Ramos (cell line): ENCODE results near the gene SEMA3C.

Experiments used
- in situ Hi-C: fragments of 300-500 bp; cut with MboI; formaldehyde crosslinking; loops from one replicate; pipeline ENCODE4 v1.14.3; 2022; ENCODE audit warnings: low sequenced_read_pairs; ENCODE audit not compliant: unreplicated experiment

Gene SEMA3C

DNA sequence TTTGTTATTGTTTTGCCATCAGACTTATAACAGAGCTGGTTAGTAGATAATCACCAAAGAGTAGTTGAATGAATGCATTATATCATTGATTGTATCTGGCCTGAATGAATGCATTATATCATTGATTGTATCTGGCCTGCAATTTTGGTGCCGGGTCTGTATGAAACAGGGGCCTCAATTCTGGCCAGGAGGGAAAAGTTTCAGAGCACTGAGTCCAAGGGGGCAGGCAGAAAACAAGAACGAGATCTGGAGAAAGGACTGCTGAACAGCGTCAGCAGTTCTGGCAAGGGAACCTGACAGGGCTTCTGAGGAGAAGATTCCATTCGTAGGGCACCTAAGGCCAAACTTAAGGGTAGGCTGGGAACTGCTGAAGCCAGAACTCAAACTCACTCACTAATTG, 128.0 kb downstream of the SEMA3C start:
- in situ Hi-C loops: no loop called here

GRCh38 chr7:80787721-80788120, 131.1 kb downstream of the SEMA3C start:
- in situ Hi-C loops: no loop called here

DNA sequence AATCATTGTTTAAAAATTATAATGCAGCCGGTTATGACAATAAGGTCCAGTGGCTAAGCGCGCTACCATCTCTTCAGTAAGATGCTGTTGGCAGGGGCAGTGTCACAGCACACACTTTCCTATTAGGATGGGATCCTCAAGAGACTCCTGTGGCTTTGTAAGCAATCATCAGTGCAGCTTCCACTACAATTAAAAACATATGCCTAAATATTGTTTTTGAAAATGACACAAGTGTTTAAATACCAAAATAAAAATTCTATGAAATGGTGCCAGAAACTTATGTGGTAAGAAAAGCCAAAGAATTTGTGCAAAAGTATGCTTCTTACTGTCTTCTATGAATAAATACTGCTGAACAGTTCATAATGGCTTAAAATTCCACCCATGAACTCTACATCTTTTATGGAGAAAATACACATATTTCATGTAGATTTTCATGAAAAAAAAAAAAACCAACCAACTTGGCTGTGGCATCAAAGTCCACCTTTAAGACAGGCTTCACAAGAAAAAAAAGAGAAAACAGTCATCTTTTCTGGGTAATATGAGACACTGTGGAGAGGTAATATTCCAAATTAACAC, 132.8 kb downstream of the SEMA3C start:
- in situ Hi-C loops: no loop called here

DNA sequence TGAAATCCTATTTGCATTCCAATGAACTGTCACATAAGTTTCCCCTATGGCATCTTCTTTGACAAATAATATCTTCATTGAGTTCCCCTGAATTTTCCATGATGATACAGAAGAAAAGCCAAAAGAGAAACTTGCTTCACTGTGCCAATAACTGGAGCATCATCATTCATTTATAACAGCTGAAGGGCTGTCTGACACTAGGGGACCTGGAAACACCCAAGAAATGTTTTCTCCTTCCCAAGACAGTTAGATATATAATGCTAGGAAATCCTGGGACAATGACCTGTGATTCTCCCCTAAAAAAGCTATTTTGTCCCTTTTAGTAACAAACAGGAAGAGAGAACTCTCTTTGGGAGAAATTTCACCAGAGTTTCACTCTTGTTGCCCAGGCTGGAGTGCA, 133.6 kb downstream of the SEMA3C start:
- in situ Hi-C loops: no loop called here

GRCh38 chr7:80783678-80784327, 135.0 kb downstream of the SEMA3C start:
- in situ Hi-C loops: no loop called here

- in situ Hi-C loops: no loop called here
Observed at GRCh38 chr7:80783186-80783677, 135.6 kb downstream of the SEMA3C start.

GRCh38 chr7:80781561-80781979, 137.3 kb downstream of the SEMA3C start:
- in situ Hi-C loops: no loop called here

GRCh38 chr7:80781146-80781545, 137.7 kb downstream of the SEMA3C start:
- in situ Hi-C loops: no loop called here

GRCh38 chr7:80779456-80779855, 139.4 kb downstream of the SEMA3C start:
- in situ Hi-C loops: no loop called here

GRCh38 chr7:80775897-80776296, 143.0 kb downstream of the SEMA3C start:
- in situ Hi-C loops: no loop called here

DNA sequence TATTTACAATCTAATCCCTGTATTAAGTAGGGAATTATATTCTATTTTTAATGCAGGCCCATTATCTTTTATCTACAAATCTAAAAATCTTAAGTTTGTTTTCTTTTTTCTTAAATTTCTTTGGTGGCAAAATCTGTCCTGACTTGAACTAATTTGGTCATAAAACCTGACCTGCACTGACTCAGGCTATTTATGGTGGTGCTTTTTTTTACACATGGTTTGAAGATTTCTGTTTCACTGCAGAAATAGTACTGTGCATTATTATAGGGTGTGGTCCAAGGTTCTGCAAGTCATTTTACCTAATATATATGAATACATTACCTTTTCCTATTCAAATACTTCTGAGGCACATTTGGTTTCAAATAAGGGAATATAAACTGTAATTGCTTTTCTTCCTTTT, 143.4 kb downstream of the SEMA3C start:
- in situ Hi-C loops: no loop called here

- in situ Hi-C loops: no loop called here
Observed at GRCh38 chr7:80774843-80775242, 144.0 kb downstream of the SEMA3C start.

GRCh38 chr7:80773787-80774508, 144.9 kb downstream of the SEMA3C start:
- in situ Hi-C loops: no loop called here

- in situ Hi-C loops: no loop called here
Observed at GRCh38 chr7:80772347-80772993, 146.4 kb downstream of the SEMA3C start.

- in situ Hi-C loops: no loop called here
Observed at GRCh38 chr7:80771523-80771922, 147.3 kb downstream of the SEMA3C start.

DNA sequence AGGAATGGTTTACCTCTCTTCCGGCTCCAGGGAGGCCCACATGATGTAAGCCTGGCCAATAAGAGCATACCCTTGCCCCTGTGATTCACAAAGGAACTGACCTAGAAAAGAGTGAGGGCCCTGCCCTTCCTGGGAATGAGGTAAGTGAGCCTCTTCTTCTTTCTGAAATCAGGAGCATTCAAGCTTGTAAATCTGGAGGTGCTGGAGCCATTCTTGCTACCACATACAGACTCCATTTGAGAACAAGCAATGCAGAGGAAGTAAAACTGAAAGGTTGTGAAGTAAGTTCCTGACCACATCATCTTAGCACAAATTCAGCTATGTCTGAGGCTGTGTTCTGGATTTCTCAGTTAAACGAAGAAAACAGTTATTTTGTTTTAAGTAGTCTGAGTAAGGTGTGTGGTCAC, 148.2 kb downstream of the SEMA3C start:
- in situ Hi-C loops: no loop called here

GRCh38 chr7:80770061-80770460, 148.8 kb downstream of the SEMA3C start:
- in situ Hi-C loops: no loop called here

- in situ Hi-C loops: no loop called here
Observed at GRCh38 chr7:80768756-80769155, 150.1 kb downstream of the SEMA3C start.

GRCh38 chr7:80767654-80768053, 151.2 kb downstream of the SEMA3C start:
- in situ Hi-C loops: no loop called here

DNA sequence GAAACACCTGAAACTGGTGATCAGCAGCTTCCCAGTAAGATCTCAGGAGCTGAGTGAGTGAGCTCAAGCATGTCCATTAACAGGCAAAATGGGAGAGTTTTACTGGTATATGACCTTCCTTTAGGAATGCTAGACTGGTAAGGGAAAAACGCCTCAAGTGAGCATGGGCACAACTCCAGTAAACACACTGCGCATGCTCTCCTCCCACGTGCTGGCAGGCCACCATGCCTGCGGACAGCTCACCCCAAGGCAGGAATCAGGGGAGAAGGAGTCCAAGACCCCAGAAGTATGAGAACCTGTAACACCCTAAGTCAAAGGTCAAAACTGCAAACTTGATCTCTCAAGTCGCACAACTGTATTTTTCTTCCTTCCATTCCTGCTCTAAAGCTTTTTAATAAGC, 152.1 kb downstream of the SEMA3C start:
- in situ Hi-C loops: no loop called here

DNA sequence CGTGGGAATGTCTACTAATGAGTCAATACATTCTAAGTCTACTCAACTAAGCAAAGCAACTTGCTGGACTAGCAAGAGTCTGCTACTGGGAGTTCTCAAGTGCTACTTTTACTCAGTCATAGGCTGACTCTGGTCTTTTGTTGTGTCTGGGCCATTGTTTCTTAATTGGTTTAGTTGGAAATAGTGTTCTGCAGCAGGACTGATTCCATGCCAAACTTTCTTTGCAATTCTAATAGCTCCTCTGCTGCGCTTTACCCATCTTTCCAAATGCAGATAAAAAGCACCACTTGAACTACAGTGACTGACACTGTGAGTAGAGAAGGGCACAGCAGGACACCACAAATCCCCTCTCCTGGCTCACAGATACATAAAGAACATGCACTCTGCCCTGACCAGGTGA, 154.7 kb downstream of the SEMA3C start:
- in situ Hi-C loops: no loop called here
